ENCODE measurements around the gene PTPRH. TPM values are rescaled to one million over a fixed set of nuclear protein-coding genes. Genes with fewer than 3 reads are reported as not detected.

PTPRH gene
- total RNA-seq, 4 donors from 2014 or later, result 0.42 to 2.7 (median 1.4) TPM

DNA sequence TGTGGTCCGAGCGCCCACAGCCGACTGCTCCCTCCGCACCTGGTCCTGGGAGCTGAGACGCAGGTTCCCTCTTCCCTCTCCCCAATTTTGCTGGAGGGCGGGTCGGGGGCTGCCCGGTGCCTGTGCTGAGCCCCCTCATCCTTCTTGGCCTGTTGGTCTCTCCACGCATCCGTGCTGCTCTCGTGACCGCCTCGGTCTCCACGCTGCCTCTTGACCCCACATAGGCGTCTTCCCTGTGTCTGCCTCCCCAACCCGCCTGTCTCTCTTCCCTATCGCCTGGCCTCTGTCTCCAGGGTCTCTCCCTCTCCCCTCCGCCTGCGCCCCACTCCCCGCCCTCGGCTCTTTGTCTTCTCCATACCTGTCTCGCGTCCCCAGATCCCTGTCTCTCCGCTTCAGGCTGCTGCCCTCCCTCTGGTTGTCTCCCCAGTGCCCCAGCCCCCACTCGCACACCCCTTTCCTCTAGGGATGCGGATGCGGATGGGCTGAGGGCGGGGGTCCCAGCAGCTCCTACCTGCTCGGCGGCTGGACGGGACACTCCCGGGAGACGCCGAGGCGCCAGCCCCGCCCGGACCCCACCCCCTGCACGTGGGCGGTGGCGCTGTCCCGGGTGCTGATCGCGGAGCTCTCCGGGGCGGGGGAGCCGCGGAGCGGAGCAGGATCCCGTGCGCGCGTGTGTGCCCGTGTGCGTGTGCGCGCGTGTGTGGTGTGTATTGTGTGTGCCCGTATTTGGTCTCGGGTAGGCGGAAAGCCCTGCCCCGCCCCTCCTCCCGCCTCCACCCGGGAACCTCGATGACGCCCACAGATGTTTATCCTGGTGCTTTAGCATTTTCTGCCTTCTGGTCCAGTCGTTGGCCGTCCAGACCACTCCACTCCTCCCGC lies 29.5 kb downstream of the PTPRH start, which contains the start of gene SYT5:
Gene SYT5, minus strand, starts transcription at position 684 of the 879 bp plus-strand sequence. CDS start 1,248 bp downstream, outside the sequence.
- intact Hi-C loops (cut with DNase I), result no loop called here
- Histone ChIP-seq H3K27me3 (peaks cover 8 to 95% (median 66%) of the 10 kb centered on the region in 4 donors), H3K9me3 (no peaks in the 10 kb centered on the region), H3K4me3 (peak within 1 kb of the TSS; percentile 37 to 50 (median 42)), H3K36me3 (no peaks in the 10 kb centered on the region), H3K4me1 (peaks cover 12 to 22% (median 17%) of the 10 kb centered on the region in 4 donors), H3K27ac (replicated peaks in 1 of 4) (no peak within 1 kb of the TSS)
- WGBS, result 2% methylated on average over 33 of the region's 68 CpGs
- DNase-seq (ENCODE audit: extremely low spot score), result no peak
- TF ChIP-seq EP300 (IDR thresholded peaks at IDR 0.05) (no peak), POLR2AphosphoS5 (IDR thresholded peaks at IDR 0.05) (no peak), POLR2A (IDR thresholded peaks at IDR 0.05; ENCODE audit: low read depth) (no peak)
- TF ChIP-seq, protein P1, sequence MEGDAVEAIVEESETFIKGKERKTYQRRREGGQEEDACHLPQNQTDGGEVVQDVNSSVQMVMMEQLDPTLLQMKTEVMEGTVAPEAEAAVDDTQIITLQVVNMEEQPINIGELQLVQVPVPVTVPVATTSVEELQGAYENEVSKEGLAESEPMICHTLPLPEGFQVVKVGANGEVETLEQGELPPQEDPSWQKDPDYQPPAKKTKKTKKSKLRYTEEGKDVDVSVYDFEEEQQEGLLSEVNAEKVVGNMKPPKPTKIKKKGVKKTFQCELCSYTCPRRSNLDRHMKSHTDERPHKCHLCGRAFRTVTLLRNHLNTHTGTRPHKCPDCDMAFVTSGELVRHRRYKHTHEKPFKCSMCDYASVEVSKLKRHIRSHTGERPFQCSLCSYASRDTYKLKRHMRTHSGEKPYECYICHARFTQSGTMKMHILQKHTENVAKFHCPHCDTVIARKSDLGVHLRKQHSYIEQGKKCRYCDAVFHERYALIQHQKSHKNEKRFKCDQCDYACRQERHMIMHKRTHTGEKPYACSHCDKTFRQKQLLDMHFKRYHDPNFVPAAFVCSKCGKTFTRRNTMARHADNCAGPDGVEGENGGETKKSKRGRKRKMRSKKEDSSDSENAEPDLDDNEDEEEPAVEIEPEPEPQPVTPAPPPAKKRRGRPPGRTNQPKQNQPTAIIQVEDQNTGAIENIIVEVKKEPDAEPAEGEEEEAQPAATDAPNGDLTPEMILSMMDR (IDR thresholded peaks at IDR 0.05), result no peak

GRCh38 chr19:55178781-55179599 lies 30.3 kb downstream of the PTPRH start:
- peak overlapping the region; percentile 37 to 50 (median 42) for H3K4me3 ChIP-seq
- H3K27ac ChIP-seq (replicated peaks in 1 of 4), result no peak overlapping the region
- no peaks in the 10 kb centered on the region for H3K9me3 ChIP-seq
- intact Hi-C loops (cut with DNase I), result no loop called here
- H3K4me1 ChIP-seq, result peaks cover 15 to 28% (median 21%) of the 10 kb centered on the region in 4 donors
- WGBS, result 5% methylated on average over 26 of the region's 61 CpGs
- TF ChIP-seq, protein P1 (IDR thresholded peaks at IDR 0.05), result no peak
- no peak for TF ChIP-seq EP300 (IDR thresholded peaks at IDR 0.05)
- H3K27me3 ChIP-seq, result peaks cover 8 to 99% (median 75%) of the 10 kb centered on the region in 4 donors
- no peak for DNase-seq (ENCODE audit: extremely low spot score)
- H3K36me3 ChIP-seq, result no peaks in the 10 kb centered on the region

DNA sequence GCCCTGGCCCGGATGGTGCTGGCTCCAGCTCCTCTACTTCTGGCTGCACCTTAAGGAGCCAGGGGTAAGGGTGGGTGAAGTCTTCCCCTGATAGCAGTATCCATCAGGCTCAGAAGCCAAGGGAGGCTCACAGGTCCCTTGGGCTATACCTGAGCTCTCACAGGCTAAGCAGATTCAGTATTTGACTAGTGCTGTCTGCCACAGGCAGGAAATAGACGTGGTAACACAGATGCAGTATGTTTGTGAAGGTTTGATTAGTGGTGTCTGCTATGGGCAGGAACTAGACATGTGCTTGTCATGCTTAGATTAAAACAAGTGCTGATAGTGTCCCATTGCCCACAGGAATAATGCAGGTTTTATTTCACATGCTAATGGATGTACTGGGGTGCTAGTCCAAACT lies 33.2 kb downstream of the PTPRH start:
- Histone ChIP-seq H3K9me3 (no peaks in the 10 kb centered on the region), H3K27ac (replicated peaks in 1 of 4) (no peak overlapping the region), H3K4me3 (no peak overlapping the region), H3K27me3 (peaks cover 8 to 100% (median 91%) of the 10 kb centered on the region in 4 donors), H3K36me3 (no peaks in the 10 kb centered on the region), H3K4me1 (peaks cover 25 to 43% (median 33%) of the 10 kb centered on the region in 4 donors)
- intact Hi-C loops (cut with DNase I), result no loop called here
- TF ChIP-seq EP300 (IDR thresholded peaks at IDR 0.05) (no peak), POLR2AphosphoS5 (IDR thresholded peaks at IDR 0.05) (no peak), POLR2A (IDR thresholded peaks at IDR 0.05; ENCODE audit: low read depth) (no peak)
- TF ChIP-seq, protein P1 (IDR thresholded peaks at IDR 0.05), result no peak
- no peak for DNase-seq (ENCODE audit: extremely low spot score)
- 25% methylated on average over 2 of the region's 2 CpGs for WGBS

DNA sequence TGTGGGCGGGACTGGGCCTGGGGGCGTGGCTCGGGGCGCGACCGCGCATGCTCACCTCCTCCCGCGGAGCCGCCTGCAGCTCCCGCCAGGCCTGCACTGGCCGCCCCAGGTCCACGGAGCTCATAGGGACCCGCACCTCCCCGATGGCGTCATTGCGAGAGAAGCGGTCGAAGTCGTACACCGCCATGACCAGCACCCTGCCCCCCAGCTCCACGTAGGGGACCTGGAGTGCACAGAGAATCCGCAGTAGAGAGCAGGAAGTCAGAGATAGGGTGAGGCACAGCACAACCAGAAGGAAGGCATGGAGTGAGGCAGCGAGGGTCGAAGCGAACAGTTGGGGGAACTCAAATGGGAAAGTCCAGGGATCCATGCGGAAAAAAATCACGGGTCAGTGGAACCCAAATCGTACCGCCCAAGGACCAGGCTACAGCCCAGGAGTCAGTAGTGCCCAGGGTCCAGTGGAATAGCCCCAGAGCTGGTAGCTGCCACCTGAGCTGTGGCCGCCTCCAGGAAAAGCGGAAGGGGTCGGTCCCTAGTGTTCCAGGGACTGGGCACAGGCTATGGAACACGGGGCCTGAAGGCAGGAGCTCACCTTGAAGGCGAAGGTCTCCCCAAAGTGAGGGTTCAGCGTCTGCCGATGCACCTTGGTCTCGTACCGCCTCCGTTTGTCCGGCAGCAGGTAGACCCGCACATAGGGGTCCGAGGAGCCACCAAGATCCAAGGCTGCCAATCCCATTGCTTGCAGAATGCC lies 34.0 kb downstream of the PTPRH start:
- Histone ChIP-seq H3K27ac (replicated peaks in 1 of 4) (no peak overlapping the region), H3K4me3 (no peak overlapping the region), H3K9me3 (no peaks in the 10 kb centered on the region), H3K27me3 (peaks cover 8 to 100% (median 86%) of the 10 kb centered on the region in 4 donors), H3K36me3 (no peaks in the 10 kb centered on the region), H3K4me1 (peaks cover 25 to 42% (median 33%) of the 10 kb centered on the region in 4 donors)
- intact Hi-C loops (cut with DNase I), result no loop called here
- 64% methylated on average over 28 of the region's 43 CpGs for WGBS
- no peak for DNase-seq (ENCODE audit: extremely low spot score)
- TF ChIP-seq POLR2A (IDR thresholded peaks at IDR 0.05; ENCODE audit: low read depth) (no peak), EP300 (IDR thresholded peaks at IDR 0.05) (no peak), POLR2AphosphoS5 (IDR thresholded peaks at IDR 0.05) (no peak)
- TF ChIP-seq, protein P1 (IDR thresholded peaks at IDR 0.05), result no peak
